ENCODE measurements around the gene TPK1. TPM values are rescaled to one million over a fixed set of nuclear protein-coding genes. Genes with fewer than 3 reads are reported as not detected.

The TPK1 gene
- total RNA-seq, 3 donors from 2014 or later: 11.4 to 14.2 (median 13.3) TPM

- ATAC-seq: no peak
- Histone ChIP-seq H3K4me1 (ENCODE audit: low read depth) (no peaks in the 10 kb centered on the region), H3K36me3 (ENCODE audit: low read depth) (no peaks in the 10 kb centered on the region), H3K4me3 (no peak overlapping the region), H3K9me3 (no peaks in the 10 kb centered on the region)
- intact Hi-C loops (cut with DNase I, micrococcal nuclease): no loop called here
- no peak for DNase-seq
- no peak for TF ChIP-seq CTCF (IDR thresholded peaks at IDR 0.05)
Measured at GRCh38 chr7:144796919-144797318, 38.9 kb downstream of the TPK1 start.

GRCh38 chr7:144792050-144792449 lies 43.8 kb downstream of the TPK1 start:
- DNase-seq (no peak), ATAC-seq (no peak)
- intact Hi-C loops (cut with DNase I, micrococcal nuclease): no loop called here
- H3K9me3 ChIP-seq: no peaks in the 10 kb centered on the region
- no peaks in the 10 kb centered on the region for H3K36me3 ChIP-seq (ENCODE audit: low read depth)
- no peaks in the 10 kb centered on the region for H3K4me1 ChIP-seq (ENCODE audit: low read depth)
- H3K4me3 ChIP-seq: no peak overlapping the region
- no peak for TF ChIP-seq CTCF (IDR thresholded peaks at IDR 0.05)

- ATAC-seq: no peak
- Histone ChIP-seq H3K4me1 (ENCODE audit: low read depth) (no peaks in the 10 kb centered on the region), H3K4me3 (no peak overlapping the region), H3K9me3 (no peaks in the 10 kb centered on the region), H3K36me3 (ENCODE audit: low read depth) (no peaks in the 10 kb centered on the region)
- no peak for DNase-seq
- TF ChIP-seq CTCF (IDR thresholded peaks at IDR 0.05): no peak
- intact Hi-C loops (cut with DNase I, micrococcal nuclease): no loop called here
Measured at GRCh38 chr7:144791488-144791887, 44.4 kb downstream of the TPK1 start.

- no peak for TF ChIP-seq CTCF (IDR thresholded peaks at IDR 0.05)
- intact Hi-C loops (cut with DNase I, micrococcal nuclease): no loop called here
- H3K4me1 ChIP-seq (ENCODE audit: low read depth): no peaks in the 10 kb centered on the region
- DNase-seq (no peak), ATAC-seq (no peak)
- H3K36me3 ChIP-seq (ENCODE audit: low read depth): no peaks in the 10 kb centered on the region
- H3K4me3 ChIP-seq: no peak overlapping the region
- H3K9me3 ChIP-seq: no peaks in the 10 kb centered on the region
Measured at GRCh38 chr7:144787127-144787526, 48.7 kb downstream of the TPK1 start.

GRCh38 chr7:144786522-144786921 lies 49.3 kb downstream of the TPK1 start:
- intact Hi-C loops (cut with DNase I, micrococcal nuclease): no loop called here

More at GRCh38 chr7:144786522-144786921, 49.3 kb downstream of the TPK1 start:
- TF ChIP-seq CTCF (IDR thresholded peaks at IDR 0.05): no peak
- ATAC-seq (no peak), DNase-seq (no peak)
- H3K4me3 ChIP-seq: no peak overlapping the region
- H3K36me3 ChIP-seq (ENCODE audit: low read depth): no peaks in the 10 kb centered on the region
- no peaks in the 10 kb centered on the region for H3K9me3 ChIP-seq
- no peaks in the 10 kb centered on the region for H3K4me1 ChIP-seq (ENCODE audit: low read depth)
